COLO829 (cell line): ENCODE data around the gene CCSER2.
"Not testable (repeated sequence)": the region's sequence is repeated elsewhere in the genome, so short reads cannot be mapped to it uniquely, and the experiment has no call there.

Experiments
- DNase-seq: peaks from one replicate; pipeline ENCODE4 v3.0.0; 2012; ENCODE audit warnings: low spot score

The CCSER2 gene

GRCh38 chr10:84452003-84452402 is 123.6 kb downstream of the CCSER2 start:
- DNase-seq, result peak; percentile 24

GRCh38 chr10:84453303-84453702 is 124.9 kb downstream of the CCSER2 start:
- DNase-seq, result no peak

GRCh38 chr10:84456126-84456525 is 127.7 kb downstream of the CCSER2 start:
- DNase-seq, result no peak

DNA sequence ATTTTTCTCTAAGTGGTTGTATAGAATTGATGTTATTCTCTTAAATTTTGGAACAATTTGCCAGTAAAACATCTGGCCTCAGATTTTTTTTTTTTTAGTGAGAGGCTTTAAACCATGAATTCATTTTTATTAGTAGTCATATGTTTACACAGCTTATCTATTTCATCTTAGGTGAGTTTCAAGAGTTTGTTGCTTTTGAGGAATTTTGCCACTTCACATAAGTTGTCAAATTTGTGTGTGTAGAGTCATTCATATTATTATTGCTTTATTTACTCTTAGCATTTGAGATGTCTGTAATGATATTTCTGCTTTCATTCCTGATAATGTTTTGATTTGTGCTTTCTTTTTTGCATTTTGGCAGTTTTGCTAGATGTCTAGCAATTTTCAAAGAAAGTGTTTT is 132.1 kb downstream of the CCSER2 start:
- no peak for DNase-seq

- no peak for DNase-seq
Observed at GRCh38 chr10:84469470-84469869, 141.1 kb downstream of the CCSER2 start.

GRCh38 chr10:84473136-84473535 is 144.7 kb downstream of the CCSER2 start:
- no peak for DNase-seq

DNA sequence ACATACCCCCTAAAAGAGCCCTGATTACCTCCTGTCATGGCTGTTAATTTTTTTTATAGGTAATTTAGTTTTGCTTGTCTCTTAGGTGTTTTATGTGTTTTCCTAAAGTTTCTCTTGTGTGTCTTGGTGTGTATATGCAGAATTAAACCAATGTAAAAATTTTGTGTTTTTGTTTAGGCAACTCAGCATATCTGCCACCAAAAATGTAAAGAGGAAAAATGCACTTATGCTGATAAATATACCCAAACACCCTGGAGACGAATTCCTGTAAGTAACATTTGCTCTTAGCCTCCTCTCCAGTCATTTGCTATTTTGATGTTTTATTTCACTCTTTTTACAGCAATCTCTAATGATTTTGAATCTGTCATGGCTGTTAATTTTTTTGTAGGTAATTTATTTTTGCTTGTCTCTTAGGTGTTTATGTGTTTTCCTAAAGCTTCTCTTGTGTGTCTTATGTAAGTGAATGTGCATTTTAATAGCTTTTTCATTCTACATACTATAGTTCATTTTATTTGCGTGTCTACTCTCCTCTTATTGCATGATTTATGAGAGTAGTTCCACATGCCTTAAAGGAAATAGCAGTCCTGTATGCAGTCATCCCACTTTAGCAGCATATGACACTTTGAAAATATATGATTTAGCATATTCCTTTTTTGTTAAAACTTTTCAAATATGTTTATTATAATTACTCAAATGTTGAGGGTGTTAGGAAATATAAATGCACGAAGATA is 149.2 kb downstream of the CCSER2 start:
- no peak for DNase-seq

GRCh38 chr10:84478151-84478550 is 149.8 kb downstream of the CCSER2 start:
- DNase-seq, result no peak

DNA sequence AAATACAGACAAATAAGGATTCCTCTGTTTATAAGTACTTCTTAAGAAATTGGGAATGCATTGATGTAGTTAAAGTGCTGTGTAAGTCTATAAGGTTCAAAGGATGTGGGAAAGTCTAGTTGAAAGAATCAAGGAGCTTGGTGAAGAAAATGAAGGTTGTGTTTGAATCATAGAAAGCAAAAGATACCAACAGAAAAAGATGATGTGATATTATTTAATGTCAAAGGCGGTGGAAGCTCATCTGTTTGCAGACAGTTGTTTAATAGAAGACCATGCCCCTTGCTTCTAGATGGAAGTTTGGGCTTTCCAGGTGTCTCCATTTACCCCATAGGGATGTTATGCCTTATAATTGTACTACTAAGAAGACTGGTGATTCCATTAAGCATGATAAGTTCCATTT is 150.3 kb downstream of the CCSER2 start:
- no peak for DNase-seq

DNA sequence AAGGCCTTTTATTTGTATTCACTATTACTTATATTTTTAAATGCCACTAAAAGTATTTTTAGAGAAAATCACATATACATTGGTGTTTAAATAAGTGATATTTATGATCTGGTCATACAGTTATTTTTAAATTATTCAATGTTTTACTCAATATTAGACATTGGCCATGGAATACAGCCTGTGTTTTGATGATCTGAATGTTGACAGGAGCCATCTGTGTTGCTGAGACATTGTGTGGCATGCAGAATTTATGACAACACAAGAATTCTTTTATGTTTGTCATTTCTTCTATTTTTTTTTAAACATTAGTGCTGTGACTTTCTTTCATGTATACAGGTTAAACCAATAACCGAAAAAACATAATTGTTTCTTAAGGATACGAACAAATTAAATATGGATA is 156.2 kb downstream of the CCSER2 start:
- no peak for DNase-seq

- no peak for DNase-seq
Observed at GRCh38 chr10:84493361-84493760, 165.0 kb downstream of the CCSER2 start.

DNA sequence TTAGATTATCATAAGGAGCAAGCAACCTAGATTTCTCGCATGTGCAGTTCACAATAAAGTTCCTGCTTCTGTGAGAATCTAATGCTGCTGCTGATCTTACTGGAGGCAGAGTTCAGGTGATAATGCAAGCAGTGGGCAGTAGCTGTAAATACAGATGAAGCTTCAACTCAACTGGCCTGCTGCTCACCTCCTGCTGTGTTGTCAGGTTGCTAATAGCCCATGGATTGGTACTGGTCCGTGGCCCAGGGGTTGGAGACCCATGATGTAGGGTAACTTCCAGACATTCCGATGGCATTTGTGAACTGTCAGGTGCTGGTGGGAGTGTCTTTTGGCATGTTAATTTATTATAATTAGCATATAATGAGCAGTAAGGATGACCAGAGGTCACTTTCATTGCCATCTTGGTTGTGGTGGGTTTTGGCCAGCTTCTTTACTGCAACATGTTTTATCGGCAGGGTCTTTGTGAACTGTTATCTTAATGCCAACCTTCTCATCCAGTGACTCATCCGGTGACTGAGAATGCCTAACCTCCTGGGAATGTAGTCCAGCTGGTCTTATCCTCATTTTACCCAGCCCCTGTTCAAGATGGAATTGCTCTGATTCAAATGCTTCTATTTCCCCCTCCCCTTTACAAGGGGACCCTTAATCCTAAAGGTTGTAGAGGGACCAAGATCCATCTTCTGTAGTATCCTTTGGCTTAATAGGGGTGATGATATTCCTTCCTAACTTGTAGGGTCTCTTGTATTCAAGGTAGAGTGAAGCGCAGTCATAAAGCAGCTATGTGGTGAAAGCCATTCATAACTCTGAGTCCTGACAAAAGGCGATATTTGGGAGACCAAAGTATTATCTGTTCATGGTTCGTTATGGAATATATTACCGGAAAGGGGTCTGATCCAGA is 165.8 kb downstream of the CCSER2 start:
- no peak for DNase-seq

DNA sequence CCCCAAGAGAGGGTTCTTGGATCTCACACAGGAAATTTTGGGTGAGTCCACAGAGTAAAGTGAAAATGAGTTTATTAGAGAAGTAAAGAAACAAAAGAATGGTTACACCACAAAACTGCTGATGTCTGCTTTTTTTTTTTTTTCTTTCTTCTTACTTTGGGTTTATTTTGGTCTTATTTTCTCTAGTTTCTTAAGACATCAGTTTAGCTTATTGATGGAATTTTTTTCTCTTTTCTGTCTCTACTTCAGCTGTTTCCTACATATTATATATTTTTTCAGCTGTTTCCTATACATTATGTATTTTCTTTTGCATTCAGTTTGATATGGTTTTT is 166.4 kb downstream of the CCSER2 start:
- no peak for DNase-seq

DNA sequence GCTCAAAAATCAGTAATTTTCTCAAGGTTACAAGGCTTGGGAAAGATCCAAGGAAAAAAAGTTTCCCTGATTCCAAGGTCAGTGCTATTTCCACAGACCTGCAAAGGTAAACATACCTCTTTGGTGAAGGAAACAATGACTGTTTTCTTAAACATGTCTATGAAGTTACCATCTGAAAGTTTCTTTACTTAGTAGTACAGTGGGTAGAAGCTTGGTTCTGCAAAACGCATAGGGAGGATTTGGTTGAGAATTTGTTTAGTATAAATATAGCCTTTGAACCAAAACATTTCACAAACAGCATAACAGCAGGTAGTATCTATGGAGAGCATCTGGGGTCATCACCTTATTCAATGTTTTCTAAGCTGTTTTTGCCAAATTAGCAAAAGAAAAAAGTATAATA is 169.6 kb downstream of the CCSER2 start:
- no peak for DNase-seq

- DNase-seq, result not testable (repeated sequence)
Observed at GRCh38 chr10:84499039-84499438, 170.7 kb downstream of the CCSER2 start.

DNA sequence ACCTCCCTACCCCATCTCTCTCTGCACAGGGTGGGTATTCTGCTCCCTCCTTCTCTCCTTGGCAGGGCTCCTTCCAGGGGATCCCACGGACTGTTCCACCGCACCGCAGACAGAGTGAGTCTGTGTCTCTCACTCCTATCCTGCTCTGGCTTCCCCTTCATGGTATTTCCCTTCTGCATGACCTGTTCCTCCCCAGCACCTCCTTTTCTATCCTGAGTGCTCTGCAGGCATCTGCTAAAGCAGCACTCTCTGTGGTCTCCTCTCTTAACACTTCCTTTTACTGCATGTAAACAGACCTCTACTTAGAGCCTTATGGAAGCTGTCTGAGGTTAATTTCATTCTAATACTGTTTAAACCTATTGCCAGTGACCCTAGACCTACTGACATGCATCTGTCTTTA is 171.5 kb downstream of the CCSER2 start:
- DNase-seq, result no peak

DNA sequence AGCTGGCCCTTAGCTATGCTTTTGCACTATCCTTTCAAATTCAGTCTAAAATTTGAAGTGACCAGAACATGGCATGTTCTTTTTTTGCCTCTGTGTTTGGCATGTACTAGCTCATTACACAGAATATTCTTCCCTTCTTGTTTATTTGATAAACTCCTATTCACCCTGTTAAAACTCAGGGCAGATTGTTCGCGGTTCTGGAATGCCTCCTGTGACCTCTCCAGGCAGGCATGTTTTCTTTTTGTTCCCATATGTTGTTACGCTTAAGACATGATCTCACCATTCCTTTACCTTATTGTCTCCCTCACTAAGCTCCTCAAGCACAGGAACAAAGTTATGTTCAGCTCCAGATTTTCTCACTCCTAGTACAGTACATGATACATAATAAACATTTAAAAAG is 181.7 kb downstream of the CCSER2 start:
- DNase-seq, result no peak

GRCh38 chr10:84511106-84511505 is 182.7 kb downstream of the CCSER2 start:
- DNase-seq, result no peak

DNA sequence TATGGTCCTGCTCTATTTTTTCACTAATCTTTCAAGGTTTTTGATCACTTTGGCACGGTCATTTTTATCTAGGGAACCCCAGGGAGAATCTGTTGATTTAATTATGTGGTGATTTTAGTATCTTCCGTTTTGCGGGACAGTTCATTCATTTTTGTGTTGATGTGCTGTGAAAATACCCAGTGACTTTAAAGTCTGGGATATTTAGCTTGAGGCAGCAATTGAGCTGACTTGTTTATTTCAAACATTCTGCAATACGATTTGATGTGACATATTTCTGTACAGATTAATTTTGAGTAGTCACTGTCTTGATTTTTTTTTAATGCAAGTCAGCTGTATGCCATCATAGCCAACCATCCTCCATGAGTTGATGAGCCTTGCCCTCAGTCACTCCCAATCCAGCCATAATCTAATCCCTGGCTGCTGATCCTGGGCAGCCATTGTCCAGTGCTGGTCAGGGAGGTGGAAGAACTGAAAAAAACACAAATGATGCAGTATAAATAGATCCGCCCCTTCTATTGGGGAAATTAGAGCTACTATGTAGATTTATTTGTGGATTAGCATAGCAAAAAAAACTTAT is 183.4 kb downstream of the CCSER2 start:
- DNase-seq, result no peak

GRCh38 chr10:84517554-84517953 is 189.2 kb downstream of the CCSER2 start:
- DNase-seq, result no peak

- DNase-seq, result no peak
Observed at GRCh38 chr10:84519235-84519634, 190.8 kb downstream of the CCSER2 start.

- no peak for DNase-seq
Observed at GRCh38 chr10:84521013-84521412, 192.6 kb downstream of the CCSER2 start.

GRCh38 chr10:84521468-84521867 is 193.1 kb downstream of the CCSER2 start:
- no peak for DNase-seq
